Skeletal muscle cell (primary cell): ENCODE measurements around the gene ANKRD11.
"Not testable (repeated sequence)": the region's sequence is repeated elsewhere in the genome, so short reads cannot be mapped to it uniquely, and the experiment has no call there.

Source experiments
- DNase-seq: peaks from one replicate; pipeline ENCODE4 v3.0.0-alpha.2; 2010; ENCODE audit warnings: low read depth
- H3K4me3 ChIP-seq: 2 replicates; pipeline ENCODE4 v1.5.1; 2011; ENCODE audit warnings: low read depth, mild to moderate bottlenecking, control low read depth, low read length, moderate library complexity

ANKRD11 gene

DNA sequence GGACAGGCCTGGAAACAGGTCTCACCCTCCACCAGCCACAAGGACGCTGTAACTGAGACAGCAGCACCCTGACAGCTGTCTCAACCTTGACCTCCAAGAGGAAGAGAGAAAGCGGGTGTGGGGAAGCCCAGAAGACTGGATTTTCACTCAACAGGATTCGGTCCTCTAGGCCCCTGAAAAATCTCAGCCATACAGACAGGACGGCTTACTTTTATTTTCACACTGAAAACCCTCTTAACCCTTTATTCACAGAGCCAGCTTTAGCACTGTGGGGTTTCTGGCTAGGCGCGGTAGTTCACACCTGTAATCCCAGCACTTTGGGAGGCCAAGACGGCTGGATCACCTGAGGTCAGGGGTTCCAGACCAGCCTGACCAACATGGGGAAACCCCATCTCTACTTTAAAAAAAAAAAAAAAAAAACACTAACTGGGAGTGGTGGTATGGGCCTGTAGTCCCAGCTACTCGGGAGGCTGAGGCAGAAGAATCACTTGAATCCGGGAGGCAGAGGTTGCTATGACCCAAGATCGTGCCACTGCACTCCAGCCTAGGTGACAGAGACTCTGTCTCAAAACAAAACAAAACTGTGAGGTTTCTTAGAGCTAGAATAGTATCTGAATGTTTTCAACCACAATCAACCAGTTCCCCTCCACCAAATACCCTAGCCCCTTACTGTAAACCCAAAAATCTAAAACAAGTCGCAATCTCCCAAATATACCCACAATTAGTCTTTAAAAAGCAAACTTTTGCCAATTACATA is 5.3 kb downstream of the ANKRD11 start:
- H3K4me3 ChIP-seq, result no peak overlapping the region
- no peak for DNase-seq

- no peak for DNase-seq
- H3K4me3 ChIP-seq, result no peak overlapping the region
These were observed 6.3 kb downstream of the ANKRD11 start for GRCh38 chr16:89484041-89484501.

DNA sequence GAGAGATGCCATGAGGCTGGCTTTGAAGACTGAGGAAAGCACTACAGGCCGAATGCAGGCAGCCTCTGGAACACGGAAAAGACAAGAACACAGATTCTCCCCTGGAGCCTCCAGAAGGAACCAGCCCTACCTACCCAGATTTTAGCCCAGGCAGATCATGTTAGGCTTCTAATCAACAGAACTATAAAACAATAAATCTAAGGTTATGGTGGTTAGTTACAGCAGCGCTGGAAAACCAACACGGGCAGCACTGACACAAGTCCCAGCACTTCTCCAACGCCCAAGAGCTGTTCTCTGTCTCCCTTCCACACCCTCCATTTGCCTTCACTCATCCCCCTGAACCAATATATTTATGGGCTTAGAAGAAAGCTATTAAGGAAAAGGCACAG is 7.5 kb downstream of the ANKRD11 start:
- no peak for DNase-seq
- H3K4me3 ChIP-seq, result no peak overlapping the region

DNA sequence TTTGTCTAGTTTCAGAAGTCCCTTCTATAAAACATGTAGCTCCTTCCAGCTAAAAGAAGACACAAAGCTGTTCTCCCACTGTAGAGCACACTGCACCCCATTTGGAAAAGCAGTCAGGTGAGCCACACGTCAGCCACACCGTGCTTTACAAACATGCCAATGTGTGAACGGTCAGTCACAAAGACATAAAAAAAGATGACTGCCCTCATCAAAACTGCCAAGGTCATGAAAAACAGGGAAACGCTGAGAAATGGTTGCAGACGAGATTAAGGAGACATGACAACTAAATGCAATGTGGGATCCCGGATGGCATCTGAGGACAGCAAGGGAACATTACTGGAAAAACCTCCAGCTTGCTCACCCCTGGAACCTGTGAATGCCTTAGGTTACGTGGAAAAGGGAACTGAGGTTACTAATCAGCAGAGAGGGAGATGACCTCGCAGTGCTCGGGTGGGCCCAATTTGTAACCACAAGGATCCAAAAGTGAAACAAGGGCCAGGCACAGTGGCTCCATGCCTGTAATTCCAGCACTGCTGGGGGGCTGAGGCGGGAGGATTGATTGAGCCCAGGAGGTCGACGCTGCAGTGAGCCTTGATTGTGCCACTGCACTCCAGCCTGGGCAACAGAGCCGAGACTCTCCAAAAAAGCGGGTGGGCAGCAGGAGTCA is 8.1 kb downstream of the ANKRD11 start:
- H3K4me3 ChIP-seq, result no peak overlapping the region

DNA sequence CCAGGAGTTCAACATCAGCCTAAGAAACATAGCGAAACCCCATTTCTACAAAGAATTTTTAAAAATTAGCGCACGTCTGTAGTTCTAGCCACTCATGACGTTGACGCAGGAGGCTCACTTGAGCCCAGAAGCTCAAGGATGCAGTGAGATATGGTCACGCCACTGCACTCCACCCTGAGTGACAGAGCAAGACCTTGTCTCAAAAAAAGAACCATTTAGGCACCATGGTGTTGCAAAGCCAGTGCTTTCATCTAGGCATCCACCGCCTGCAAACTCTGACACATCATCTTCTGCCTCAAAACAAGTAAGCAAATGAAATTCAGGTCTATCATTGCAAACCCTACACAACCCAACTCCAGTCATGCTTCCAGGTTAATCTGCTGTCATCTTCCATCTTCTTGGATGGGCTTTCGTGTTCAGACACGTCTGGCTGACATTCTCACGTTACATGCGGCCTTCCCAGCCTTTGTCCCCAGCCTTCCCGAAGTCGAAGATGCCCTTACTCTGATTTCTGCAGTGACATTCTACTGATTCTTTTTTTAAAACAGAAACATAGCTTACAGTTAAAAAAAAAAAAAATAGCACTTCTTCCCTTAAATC is 8.9 kb downstream of the ANKRD11 start:
- DNase-seq, result no peak
- H3K4me3 ChIP-seq, result no peak overlapping the region

More for the DNA sequence above, 8.1 kb downstream of the ANKRD11 start:
- DNase-seq, result no peak

- no peak overlapping the region for H3K4me3 ChIP-seq
- DNase-seq, result no peak
These were observed 11.7 kb downstream of the ANKRD11 start for GRCh38 chr16:89478576-89479221.

DNA sequence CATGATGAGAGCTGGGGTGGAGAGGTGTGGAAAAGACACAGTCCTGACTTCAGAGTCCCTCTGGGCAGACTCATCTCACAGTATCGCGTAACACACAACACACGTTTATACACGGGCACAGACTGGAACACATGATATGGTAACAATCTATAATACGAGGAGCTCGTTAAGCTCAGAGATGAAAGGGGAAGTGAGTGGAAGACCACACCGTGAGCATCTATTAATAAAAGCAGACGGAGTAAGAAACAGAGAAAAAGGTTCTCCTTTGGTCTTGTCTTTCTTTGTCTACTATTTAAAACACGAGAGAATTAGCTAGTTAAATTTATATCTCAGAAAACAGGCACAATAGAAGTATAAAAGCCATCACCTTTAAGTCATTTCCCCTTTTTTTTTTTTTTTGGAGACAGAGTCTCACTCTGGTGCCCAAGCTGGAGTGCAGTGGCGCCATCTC is 13.5 kb downstream of the ANKRD11 start:
- no peak for DNase-seq

DNA sequence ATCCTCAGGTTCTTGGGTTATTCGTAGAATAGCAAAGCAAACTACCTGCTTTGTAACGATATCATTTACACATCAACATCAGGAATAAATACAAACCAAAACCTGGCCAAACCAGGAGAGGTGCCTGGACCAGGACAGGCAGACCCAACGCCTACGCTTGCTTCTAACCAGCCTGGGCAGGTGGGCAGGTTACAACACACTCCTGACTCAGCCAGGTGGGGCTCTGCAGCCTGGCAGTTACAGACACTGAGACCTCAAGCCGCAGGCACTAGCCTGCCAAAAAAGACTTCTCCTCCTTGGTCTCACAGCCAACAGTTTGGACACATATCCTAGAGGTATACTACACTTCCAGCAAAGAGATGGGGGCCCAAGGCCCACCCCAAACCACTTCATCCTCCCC is 14.0 kb downstream of the ANKRD11 start:
- no peak for DNase-seq
- H3K4me3 ChIP-seq, result no peak overlapping the region

More for the DNA sequence above, 13.5 kb downstream of the ANKRD11 start:
- no peak overlapping the region for H3K4me3 ChIP-seq

- no peak overlapping the region for H3K4me3 ChIP-seq
- DNase-seq, result no peak
These were observed 15.2 kb downstream of the ANKRD11 start for GRCh38 chr16:89475144-89475543.

DNA sequence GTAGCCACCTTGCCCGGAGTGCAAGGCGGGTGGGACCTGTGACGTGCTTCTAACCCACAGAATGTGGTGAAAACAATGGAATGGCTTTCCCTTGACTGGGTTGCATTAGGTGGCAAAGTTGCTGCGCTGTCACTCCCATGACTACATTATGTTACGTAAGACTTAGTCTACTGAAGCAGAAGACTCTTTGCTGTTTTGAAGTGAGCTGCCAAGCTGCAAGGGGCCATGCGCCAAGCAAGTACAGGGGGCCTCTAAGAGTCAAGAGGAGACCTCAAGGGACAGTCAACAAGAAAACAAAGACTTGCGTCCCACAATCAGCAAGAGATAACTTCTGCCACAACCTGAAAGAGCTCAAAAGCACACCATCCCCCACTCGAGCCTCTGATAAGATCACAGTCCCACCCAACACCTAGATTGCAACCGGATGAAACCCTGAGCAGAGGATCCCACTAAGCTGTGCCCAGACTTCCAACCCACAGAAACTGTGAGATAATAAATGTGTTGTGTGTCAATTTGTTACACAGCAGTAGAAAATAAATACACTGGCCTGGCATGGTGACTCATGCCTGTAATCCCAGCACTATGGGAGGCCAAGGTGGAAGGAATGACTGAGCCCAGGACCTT is 16.5 kb downstream of the ANKRD11 start:
- no peak overlapping the region for H3K4me3 ChIP-seq
- DNase-seq, result peak; percentile 39

- no peak overlapping the region for H3K4me3 ChIP-seq
- DNase-seq, result no peak
These were observed 17.1 kb downstream of the ANKRD11 start for GRCh38 chr16:89473136-89473712.

- H3K4me3 ChIP-seq, result no peak overlapping the region
- no peak for DNase-seq
These were observed 17.7 kb downstream of the ANKRD11 start for GRCh38 chr16:89472711-89473075.

- H3K4me3 ChIP-seq, result no peak overlapping the region
- DNase-seq, result no peak
These were observed 23.0 kb downstream of the ANKRD11 start for GRCh38 chr16:89467382-89467781.

DNA sequence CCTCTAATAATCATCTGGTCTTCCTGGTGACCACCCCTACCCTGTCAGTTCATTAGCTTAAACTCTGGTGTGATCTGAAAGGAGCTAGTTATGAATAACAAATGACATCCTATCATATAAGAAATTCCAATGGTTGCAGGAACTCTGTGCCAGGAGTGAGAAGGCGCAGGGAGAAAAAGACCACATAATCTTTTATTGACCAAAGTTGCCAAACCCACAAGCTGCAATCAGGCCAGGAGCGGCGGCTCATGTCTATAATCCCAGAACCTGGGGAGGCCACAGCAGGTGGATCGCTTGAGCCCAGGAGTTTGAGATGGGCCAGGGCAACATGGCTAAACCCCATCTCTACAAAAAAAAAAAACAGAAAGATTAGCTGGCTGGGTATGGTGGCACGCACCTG is 23.4 kb downstream of the ANKRD11 start:
- no peak overlapping the region for H3K4me3 ChIP-seq
- no peak for DNase-seq

GRCh38 chr16:89463312-89463711 is 27.0 kb downstream of the ANKRD11 start:
- DNase-seq, H3K4me3 ChIP-seq: not testable (repeated sequence)

DNA sequence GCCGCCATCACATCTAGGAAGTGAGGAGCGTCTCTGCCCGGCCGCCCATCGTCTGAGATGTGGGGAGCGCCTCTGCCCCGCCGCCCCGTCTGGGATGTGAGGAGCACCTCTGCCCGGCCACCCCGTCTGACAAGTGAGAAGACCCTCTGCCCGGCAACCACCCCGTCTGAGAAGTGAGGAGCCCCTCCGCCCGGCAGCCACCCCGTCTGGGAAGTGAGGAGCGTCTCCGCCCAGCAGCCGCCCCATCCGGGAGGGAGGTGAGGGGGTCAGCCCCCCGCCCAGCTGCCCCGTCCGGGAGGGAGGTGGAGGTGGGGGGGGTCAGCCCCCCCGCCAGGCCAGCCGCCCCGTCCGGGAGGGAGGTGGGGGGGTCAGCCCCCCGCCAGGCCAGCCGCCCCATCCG is 27.7 kb downstream of the ANKRD11 start:
- H3K4me3 ChIP-seq, DNase-seq: not testable (repeated sequence)

DNA sequence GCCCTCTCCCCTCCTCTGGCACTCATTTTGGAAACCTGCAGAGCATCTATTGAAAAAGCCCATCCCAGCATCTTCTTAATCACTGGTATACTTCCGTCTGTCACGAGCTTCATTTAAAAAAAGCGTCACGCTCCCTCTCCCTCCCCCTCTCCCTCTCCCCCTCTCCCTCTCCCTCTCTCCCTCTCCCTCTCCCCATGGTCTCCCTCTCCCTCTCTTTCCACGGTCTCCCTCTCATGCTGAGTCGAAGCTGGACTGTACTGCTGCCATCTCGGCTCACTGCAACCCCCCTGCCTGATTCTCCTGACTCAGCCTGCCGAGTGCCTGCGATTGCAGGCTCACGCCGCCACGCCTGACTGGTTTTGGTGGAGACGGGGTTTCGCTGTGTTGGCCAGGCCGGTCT is 28.5 kb downstream of the ANKRD11 start:
- DNase-seq, H3K4me3 ChIP-seq: not testable (repeated sequence)

- H3K4me3 ChIP-seq, result no peak overlapping the region
These were observed 29.8 kb downstream of the ANKRD11 start for GRCh38 chr16:89460556-89460955.

DNA sequence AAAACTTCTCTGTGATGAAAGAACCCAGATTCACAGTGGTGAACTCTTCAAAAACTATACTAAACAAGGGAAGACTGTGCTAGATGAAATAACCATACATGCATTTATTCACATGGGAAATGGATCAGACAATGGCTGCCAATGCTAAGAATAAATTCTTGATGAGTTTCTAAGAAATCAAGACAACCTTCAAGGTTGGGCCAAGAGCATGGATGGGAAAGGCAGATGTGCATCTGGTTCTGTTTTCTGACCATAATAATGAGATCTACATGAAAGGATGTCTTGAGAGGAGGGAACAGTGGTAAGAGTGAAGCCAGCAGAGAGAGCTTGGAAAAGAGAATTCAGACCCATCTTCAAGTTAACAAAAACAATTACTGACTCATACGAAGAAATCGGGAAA is 31.4 kb downstream of the ANKRD11 start:
- DNase-seq, result no peak
- no peak overlapping the region for H3K4me3 ChIP-seq

More at GRCh38 chr16:89460556-89460955, 29.8 kb downstream of the ANKRD11 start:
- no peak for DNase-seq
